ENCODE measurements around the gene SAPCD1. TPM values are rescaled to one million over a fixed set of nuclear protein-coding genes. Genes with fewer than 3 reads are reported as not detected.

The SAPCD1 gene
- total and polyA plus RNA-seq, 4 donors = 0.59 to 2.6 (median 0.68) TPM; not detected in 1

DNA sequence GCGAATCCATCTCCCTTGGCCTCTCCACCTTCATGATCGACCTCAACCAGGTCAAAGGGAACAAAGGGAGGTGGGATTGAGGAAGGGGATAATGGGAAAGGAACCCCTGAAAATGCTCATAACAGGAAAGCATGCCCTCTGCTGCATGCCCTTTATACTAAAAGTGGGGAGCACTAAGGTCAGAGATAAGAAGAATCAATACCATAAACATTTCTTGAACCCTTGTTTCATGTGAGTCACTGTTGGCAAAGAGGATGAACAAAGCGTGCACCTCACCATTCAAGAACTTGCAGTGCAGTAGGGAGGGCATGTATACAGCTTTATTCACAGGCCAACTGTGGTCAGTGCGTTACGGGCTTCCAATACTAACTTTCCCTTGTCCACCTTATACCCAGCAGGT lies 1.7 kb upstream of the SAPCD1 start (continued):
- TF ChIP-seq HNF4G (IDR thresholded peaks at IDR 0.05) (no peak), REST (IDR thresholded peaks at IDR 0.05) (no peak), GABPA (IDR thresholded peaks at IDR 0.05 in 1 of 2, conservative IDR thresholded peaks at IDR 0.05 in 1 of 2) (no peak), EGR1 (IDR thresholded peaks at IDR 0.05; ENCODE audit: low read depth in 2 of 2) (no peak), HNF4A (conservative IDR thresholded peaks at IDR 0.05) (no peak), RXRA (IDR thresholded peaks at IDR 0.05) (no peak)

DNA sequence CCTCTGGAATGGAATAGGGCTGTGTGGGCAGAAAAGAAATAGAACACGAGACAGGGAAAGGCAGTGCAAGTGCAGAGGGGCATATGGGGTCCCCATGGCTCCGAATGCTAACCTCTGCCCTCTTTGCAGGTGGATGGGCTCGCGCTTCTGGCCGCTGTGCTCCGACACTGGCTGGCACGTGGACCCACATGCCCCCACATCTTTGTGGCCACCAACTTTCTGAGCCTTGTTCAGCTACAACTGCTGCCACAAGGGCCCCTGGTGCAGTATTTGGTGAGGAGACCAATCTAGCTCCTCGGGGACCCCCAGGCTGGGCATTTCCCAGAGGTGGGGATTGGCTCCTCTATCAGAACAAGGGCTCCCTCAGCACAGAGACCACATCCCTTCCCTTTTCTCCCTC lies 1.1 kb upstream of the SAPCD1 start:
- Histone ChIP-seq H3K4me1 (ENCODE audit: control insufficient read depth in 4 of 4, insufficient read depth in 4 of 4, low read length in 3 of 4) (no peaks in the 10 kb centered on the region), H3K36me3 (ENCODE audit: control insufficient read depth in 4 of 4, insufficient read depth in 3 of 4, low read depth in 1 of 4, low read length in 3 of 4) (no peaks in the 10 kb centered on the region), H3K9me3 (ENCODE audit: control insufficient read depth in 4 of 4, low read length in 3 of 4) (no peaks in the 10 kb centered on the region), H3K27ac (ENCODE audit: low read depth in 1 of 2, low read length in 2 of 2) (no peak overlapping the region), H3K27me3 (ENCODE audit: control insufficient read depth in 4 of 4, insufficient read depth in 4 of 4, low read length in 3 of 4) (no peaks in the 10 kb centered on the region), H3K4me3 (ENCODE audit: low read depth in 1 of 3, low read length in 3 of 3) (no peak overlapping the region), H3K9ac (ENCODE audit: low read depth in 1 of 2, low read length in 2 of 2) (no peak overlapping the region)
- TF ChIP-seq CTCF (IDR thresholded peaks at IDR 0.05; ENCODE audit: low read depth, low read length, missing input control) (no peak), YY1 (IDR thresholded peaks at IDR 0.05) (no peak), NR2F2 (IDR thresholded peaks at IDR 0.05) (no peak), MAX (IDR thresholded peaks at IDR 0.05) (no peak), SP1 (IDR thresholded peaks at IDR 0.05) (no peak), REST (IDR thresholded peaks at IDR 0.05) (no peak), TAF1 (conservative IDR thresholded peaks at IDR 0.05) (no peak), GABPA (IDR thresholded peaks at IDR 0.05 in 1 of 2, conservative IDR thresholded peaks at IDR 0.05 in 1 of 2) (no peak), HNF4A (conservative IDR thresholded peaks at IDR 0.05) (no peak)
- 97% methylated on average over 8 of the region's 8 CpGs for WGBS
- DNase-seq (ENCODE audit: low spot score) = no peak
